ENCODE measurements around the gene ABLIM1. TPM values are rescaled to one million over a fixed set of nuclear protein-coding genes. Genes with fewer than 3 reads are reported as not detected.

Gene ABLIM1
- total and polyA plus RNA-seq, 10 donors = 11.0 to 59.4 (median 38.7) TPM

- Histone ChIP-seq H3K4me1 (peaks cover 2 to 44% (median 4%) of the 10 kb centered on the region in 6 donors), H3K4me3 (no peak overlapping the region), H3K36me3 (peaks cover 0 to 74% (median 8%) of the 10 kb centered on the region in 6 donors), H3K27me3 (replicated peaks in 1 of 7) (no peaks in the 10 kb centered on the region), H3K27ac (no peak overlapping the region), H3K9me3 (no peaks in the 10 kb centered on the region)
- 90 to 96% (median 91%) methylated on average over 10 of the region's 10 CpGs for WGBS, 5 donors
- no peak for DNase-seq
- TF ChIP-seq POLR2A (IDR thresholded peaks at IDR 0.05) (no peak), POLR2AphosphoS5 (IDR thresholded peaks at IDR 0.05) (no peak), CTCF (IDR thresholded peaks at IDR 0.05 in 8 of 11, conservative IDR thresholded peaks at IDR 0.05 in 3 of 11) (no peak)
- intact Hi-C loops (cut with DNase I; ENCODE audit: low total_unique reads) = no loop called here
These were observed 170.9 kb downstream of the ABLIM1 start for GRCh38 chr10:114486938-114487814.

DNA sequence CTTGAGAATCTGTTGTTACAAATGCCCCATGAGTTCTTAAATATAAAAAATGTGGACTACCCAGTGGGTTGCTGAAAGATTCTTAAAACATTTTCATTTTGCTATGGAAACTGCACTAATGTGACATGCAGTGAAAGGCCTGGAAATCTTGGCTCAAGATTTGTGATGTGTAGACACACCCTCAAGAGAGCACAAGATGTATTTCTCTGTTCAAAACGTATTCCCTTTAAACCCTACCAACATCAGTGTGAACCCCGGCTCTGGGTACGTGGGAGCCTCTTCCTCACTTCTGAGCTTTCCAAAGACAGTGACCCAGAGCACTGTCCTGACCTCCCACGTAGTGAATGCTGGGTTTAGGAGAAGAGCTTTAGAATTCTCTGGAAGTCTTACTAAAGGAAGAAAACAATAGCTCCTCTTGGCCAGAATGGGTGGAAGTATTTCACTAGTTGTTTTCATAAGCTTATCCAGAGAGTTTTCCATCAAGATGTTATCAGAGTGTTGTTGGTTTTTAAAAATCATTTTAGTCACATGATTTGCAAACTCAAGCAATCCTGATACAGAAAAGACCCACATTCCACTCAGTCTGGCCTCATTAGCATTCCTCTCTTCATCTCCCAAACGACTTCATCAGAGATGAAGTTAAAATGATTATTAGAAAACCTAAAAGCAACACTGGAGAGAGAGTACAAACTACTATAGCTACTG is 172.2 kb downstream of the ABLIM1 start:
- Histone ChIP-seq H3K4me3 (no peak overlapping the region), H3K27me3 (replicated peaks in 1 of 7) (no peaks in the 10 kb centered on the region), H3K9me3 (no peaks in the 10 kb centered on the region), H3K27ac (no peak overlapping the region), H3K36me3 (peaks cover 0 to 78% (median 10%) of the 10 kb centered on the region in 6 donors), H3K4me1 (peaks cover 0 to 45% (median 0%) of the 10 kb centered on the region in 6 donors)
- TF ChIP-seq CTCF (IDR thresholded peaks at IDR 0.05 in 8 of 11, conservative IDR thresholded peaks at IDR 0.05 in 3 of 11) (no peak), POLR2A (IDR thresholded peaks at IDR 0.05) (no peak), POLR2AphosphoS5 (IDR thresholded peaks at IDR 0.05) (no peak)
- DNase-seq = no peak
- whole genome bisulfite sequencing, 5 donors = 74 to 88% (median 82%) methylated on average over 5 of the region's 5 CpGs
- intact Hi-C loops (cut with DNase I; ENCODE audit: low total_unique reads) = no loop called here

GRCh38 chr10:114483575-114483974 is 174.5 kb downstream of the ABLIM1 start:
- 94 to 98% (median 96%) methylated on average over 6 of the region's 6 CpGs for WGBS, 5 donors
- no peak overlapping the region for H3K27ac ChIP-seq
- no peak overlapping the region for H3K4me3 ChIP-seq
- DNase-seq = no peak
- no peak for TF ChIP-seq CTCF (IDR thresholded peaks at IDR 0.05 in 8 of 11, conservative IDR thresholded peaks at IDR 0.05 in 3 of 11)
- no peak for TF ChIP-seq POLR2A (IDR thresholded peaks at IDR 0.05)
- no peak for TF ChIP-seq POLR2AphosphoS5 (IDR thresholded peaks at IDR 0.05)
- H3K9me3 ChIP-seq = no peaks in the 10 kb centered on the region
- peaks cover 0 to 65% (median 10%) of the 10 kb centered on the region in 6 donors for H3K36me3 ChIP-seq
- no peaks in the 10 kb centered on the region for H3K27me3 ChIP-seq (replicated peaks in 1 of 7)
- intact Hi-C loops (cut with DNase I; ENCODE audit: low total_unique reads) = no loop called here
- peaks cover 0 to 49% (median 7%) of the 10 kb centered on the region in 6 donors for H3K4me1 ChIP-seq
